ENCODE data around the gene TLX2.

DNA sequence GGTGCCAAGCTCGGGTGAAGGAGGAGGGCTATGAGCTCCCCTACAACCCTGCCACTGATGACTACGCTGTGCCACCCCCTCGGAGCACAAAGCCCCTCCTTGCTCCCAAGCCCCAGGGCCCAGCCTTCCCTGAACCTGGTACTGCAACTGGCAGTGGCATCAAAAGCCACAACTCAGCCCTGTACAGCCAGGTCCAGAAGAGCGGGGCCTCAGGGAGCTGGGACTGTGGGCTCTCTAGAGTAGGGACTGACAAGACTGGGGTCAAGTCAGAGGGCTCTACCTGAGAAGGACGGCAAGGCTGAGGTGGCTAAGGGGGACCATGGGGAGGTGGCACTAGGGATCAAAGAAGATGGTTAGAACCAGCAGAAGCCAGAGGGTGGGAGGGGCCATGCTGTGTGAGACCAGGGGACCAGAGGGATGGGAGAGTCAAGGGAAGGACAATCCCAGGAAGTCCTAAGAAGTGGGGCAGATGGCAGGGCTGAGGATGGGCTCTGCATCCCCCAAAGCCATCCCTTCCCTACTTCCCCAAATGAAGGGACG, 42.7 kb downstream of the TLX2 start:
- TF ChIP-seq, protein P1, sequence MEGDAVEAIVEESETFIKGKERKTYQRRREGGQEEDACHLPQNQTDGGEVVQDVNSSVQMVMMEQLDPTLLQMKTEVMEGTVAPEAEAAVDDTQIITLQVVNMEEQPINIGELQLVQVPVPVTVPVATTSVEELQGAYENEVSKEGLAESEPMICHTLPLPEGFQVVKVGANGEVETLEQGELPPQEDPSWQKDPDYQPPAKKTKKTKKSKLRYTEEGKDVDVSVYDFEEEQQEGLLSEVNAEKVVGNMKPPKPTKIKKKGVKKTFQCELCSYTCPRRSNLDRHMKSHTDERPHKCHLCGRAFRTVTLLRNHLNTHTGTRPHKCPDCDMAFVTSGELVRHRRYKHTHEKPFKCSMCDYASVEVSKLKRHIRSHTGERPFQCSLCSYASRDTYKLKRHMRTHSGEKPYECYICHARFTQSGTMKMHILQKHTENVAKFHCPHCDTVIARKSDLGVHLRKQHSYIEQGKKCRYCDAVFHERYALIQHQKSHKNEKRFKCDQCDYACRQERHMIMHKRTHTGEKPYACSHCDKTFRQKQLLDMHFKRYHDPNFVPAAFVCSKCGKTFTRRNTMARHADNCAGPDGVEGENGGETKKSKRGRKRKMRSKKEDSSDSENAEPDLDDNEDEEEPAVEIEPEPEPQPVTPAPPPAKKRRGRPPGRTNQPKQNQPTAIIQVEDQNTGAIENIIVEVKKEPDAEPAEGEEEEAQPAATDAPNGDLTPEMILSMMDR (IDR thresholded peaks at IDR 0.05) = no peak
- TF ChIP-seq EP300 (IDR thresholded peaks at IDR 0.05) (no peak), POLR2A (IDR thresholded peaks at IDR 0.05) (no peak), POLR2AphosphoS5 (IDR thresholded peaks at IDR 0.05) (no peak)

Data from sigmoid colon (tissue), 4 donors.